Calu3 (cell line): ENCODE results near the gene CFAP90. TPM values are rescaled to one million over a fixed set of nuclear protein-coding genes. Genes with fewer than 3 reads are reported as not detected.

Source experiments
- BruUV-seq: library from RNA; stranded (reverse); fragments of 400-500 nt; replicated peaks from 2 replicates; lab custom pipeline; 2021; lab: Mats Ljungman, UMichigan
- CTCF ChIA-PET: fragments of 300-600 bp; sonication (Branson Sonifier 250); formaldehyde crosslinking; loops from one replicate; lab custom pipeline; 2022; ENCODE audit warnings: antibody characterized with exemption; lab: Charles Lee
- DNase-seq: peaks from one replicate; pipeline ENCODE4 v3.0.0; 2022
- H3K27ac Mint-ChIP-seq: one replicate; pipeline ENCODE4 v1.8.0; 2022; ENCODE audit warnings: mixed read lengths; ENCODE audit not compliant: unreplicated experiment
- H3K27me3 Mint-ChIP-seq: one replicate; pipeline ENCODE4 v1.8.0; 2022; ENCODE audit warnings: mixed read lengths; ENCODE audit not compliant: unreplicated experiment
- H3K36me3 Mint-ChIP-seq: one replicate; pipeline ENCODE4 v1.8.0; 2022; ENCODE audit warnings: mild to moderate bottlenecking, moderate library complexity, mixed read lengths; ENCODE audit not compliant: insufficient read depth, unreplicated experiment
- H3K4me1 Mint-ChIP-seq: one replicate; pipeline ENCODE4 v1.8.0; 2022; ENCODE audit warnings: mild to moderate bottlenecking, low read depth, mixed read lengths; ENCODE audit not compliant: unreplicated experiment
- H3K4me3 Mint-ChIP-seq: one replicate; pipeline ENCODE4 v1.8.0; 2022; ENCODE audit warnings: mild to moderate bottlenecking, low read depth, moderate library complexity, mixed read lengths; ENCODE audit not compliant: unreplicated experiment
- H3K9me3 Mint-ChIP-seq: one replicate; pipeline ENCODE4 v1.8.0; 2022; ENCODE audit warnings: low read depth, mixed read lengths; ENCODE audit not compliant: unreplicated experiment
- CTCF ChIP-seq: fragments of 200-600 bp; IDR thresholded peaks from one replicate; pipeline ENCODE4 v1.8.0; 2022; ENCODE audit warnings: antibody characterized with exemption; ENCODE audit not compliant: unreplicated experiment
- intact Hi-C: fragments of 100-400 bp; cut with micrococcal nuclease; formaldehyde crosslinking; loops from one replicate; pipeline ENCODE4 v1.10.0; 2022; ENCODE audit not compliant: unreplicated experiment
- total RNA-seq: library from RNA; stranded (reverse); gene quantifications from 2 replicates; pipeline ENCODE4 v1.2.3, GENCODE V29; 2022

The CFAP90 gene
- total RNA-seq, 1 experiment from 2014 or later, result not detected

DNA sequence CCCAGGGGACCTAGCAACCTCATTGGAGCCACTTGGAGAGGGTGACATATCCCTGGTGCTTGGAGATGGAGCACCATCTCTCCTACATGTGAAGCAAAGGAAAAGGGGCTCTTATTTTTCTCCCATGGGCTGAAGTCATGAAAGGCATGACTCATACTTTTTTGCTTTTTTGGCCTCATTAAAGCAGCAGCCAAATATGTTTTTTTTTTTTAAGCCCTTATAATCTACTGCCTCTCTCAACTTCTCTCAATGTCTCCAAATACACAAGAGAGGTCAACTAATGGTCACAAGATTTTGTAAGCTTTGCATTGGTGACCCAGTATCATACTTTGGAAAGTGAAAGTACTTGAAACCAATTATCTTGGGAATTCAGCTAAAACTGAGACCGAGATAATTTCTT lies 1.6 kb upstream of the CFAP90 start:
- CTCF ChIA-PET, result no interaction called here
- no peak for DNase-seq
- Mint-ChIP-seq H3K27ac (no peak overlapping the region), H3K4me1 (no peaks in the 10 kb centered on the region), H3K9me3 (peaks cover 2% of the 10 kb centered on the region), H3K36me3 (no peaks in the 10 kb centered on the region), H3K27me3 (peaks cover 16% of the 10 kb centered on the region), H3K4me3 (no peak overlapping the region)
- intact Hi-C loops, result no loop called here
- TF ChIP-seq CTCF, result no peak
- no TSS peak for BruUV-seq

- Mint-ChIP-seq H3K4me1 (no peaks in the 10 kb centered on the region), H3K4me3 (peak overlapping the region; percentile 52), H3K27ac (no peak overlapping the region), H3K27me3 (peaks cover 19% of the 10 kb centered on the region), H3K36me3 (no peaks in the 10 kb centered on the region), H3K9me3 (peaks cover 2% of the 10 kb centered on the region)
- BruUV-seq, result no TSS peak
- no peak for TF ChIP-seq CTCF
- intact Hi-C loops, result no loop called here
- CTCF ChIA-PET, result interaction anchor here (0.5 kb wide), 1 partner anchor 362 kb away, joined by 3 read pairs; no protein-coding TSS in a partner anchor
- no peak for DNase-seq
Measured at GRCh38 chr5:7851617-7852289, 820 bp upstream of the CFAP90 start.

GRCh38 chr5:7851240-7851592 lies 283 bp upstream of the CFAP90 start:
- BruUV-seq, result no TSS peak
- H3K9me3 Mint-ChIP-seq, result peaks cover 2% of the 10 kb centered on the region
- peak overlapping the region; percentile 52 for H3K4me3 Mint-ChIP-seq
- H3K27me3 Mint-ChIP-seq, result peaks cover 24% of the 10 kb centered on the region
- intact Hi-C loops, result no loop called here
- CTCF ChIA-PET, result no interaction called here
- H3K4me1 Mint-ChIP-seq, result no peaks in the 10 kb centered on the region
- no peak overlapping the region for H3K27ac Mint-ChIP-seq
- no peaks in the 10 kb centered on the region for H3K36me3 Mint-ChIP-seq
- no peak for DNase-seq
- TF ChIP-seq CTCF, result no peak

DNA sequence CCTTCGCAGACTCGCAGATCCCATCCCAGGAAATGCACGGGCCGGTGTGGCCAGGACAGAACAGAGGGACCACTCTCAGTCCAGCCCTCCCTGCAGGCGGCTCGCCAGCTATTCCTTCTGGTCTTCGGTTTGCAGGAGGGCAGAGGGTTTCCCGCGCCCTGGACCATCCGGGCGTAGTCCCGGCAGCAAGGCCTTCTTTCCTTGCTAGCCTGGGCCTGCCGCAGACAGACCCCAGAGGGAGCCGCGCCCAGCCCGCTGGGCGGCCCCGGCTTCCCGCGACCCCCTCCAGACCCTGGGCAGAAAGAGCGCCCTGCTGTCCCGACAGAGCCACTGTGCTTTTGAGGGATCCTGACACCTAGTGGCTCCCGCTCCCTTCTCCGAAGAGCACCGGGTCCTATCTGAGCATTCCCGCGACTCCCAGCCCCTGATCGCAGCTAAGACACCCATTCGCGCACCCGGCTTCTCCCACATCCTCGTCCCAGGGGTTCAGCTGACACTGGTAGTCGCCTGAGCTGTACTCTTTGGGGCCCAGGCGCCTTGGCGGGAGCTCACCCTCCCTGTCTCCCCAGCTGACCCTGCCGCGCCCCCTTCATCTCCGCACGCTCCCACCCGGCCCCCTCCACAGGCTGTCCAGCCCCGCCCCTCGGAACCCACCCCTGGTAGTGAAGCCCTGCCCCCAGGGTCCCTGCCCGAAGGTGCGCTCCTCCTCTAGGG lies 1.1 kb downstream of the CFAP90 start:
- BruUV-seq, result no TSS peak
- CTCF ChIA-PET, result interaction anchor here (0.6 kb wide), 1 partner anchor 65 kb away, joined by 6 read pairs; no protein-coding TSS in a partner anchor
- no peak overlapping the region for H3K27ac Mint-ChIP-seq

More for the DNA sequence above, 1.1 kb downstream of the CFAP90 start:
- TF ChIP-seq CTCF, result no peak
- Mint-ChIP-seq H3K36me3 (no peaks in the 10 kb centered on the region), H3K4me3 (peak overlapping the region; percentile 7), H3K9me3 (peaks cover 2% of the 10 kb centered on the region), H3K27me3 (peaks cover 38% of the 10 kb centered on the region), H3K4me1 (no peaks in the 10 kb centered on the region)
- intact Hi-C loops, result no loop called here
- no peak for DNase-seq
